GM12892 (cell line): ENCODE results near the gene KIAA0040.
"Not testable (repeated sequence)": the region's sequence is repeated elsewhere in the genome, so short reads cannot be mapped to it uniquely, and the experiment has no call there.

Experiments used
- POLR2A ChIP-seq: IDR thresholded peaks from 2 replicates; pipeline ENCODE4 v1.6.1; 2011; ENCODE audit warnings: low read depth, low read length, control low read depth
- POLR2AphosphoS5 ChIP-seq: IDR thresholded peaks from 2 replicates; pipeline ENCODE4 v1.6.1; 2011; ENCODE audit warnings: low read depth, low read length, control low read depth
- TAF1 ChIP-seq: IDR thresholded peaks from 2 replicates; pipeline ENCODE4 v1.6.1; 2011; ENCODE audit warnings: low read depth, mild to moderate bottlenecking, control low read depth, low read length, borderline replicate concordance

DNA sequence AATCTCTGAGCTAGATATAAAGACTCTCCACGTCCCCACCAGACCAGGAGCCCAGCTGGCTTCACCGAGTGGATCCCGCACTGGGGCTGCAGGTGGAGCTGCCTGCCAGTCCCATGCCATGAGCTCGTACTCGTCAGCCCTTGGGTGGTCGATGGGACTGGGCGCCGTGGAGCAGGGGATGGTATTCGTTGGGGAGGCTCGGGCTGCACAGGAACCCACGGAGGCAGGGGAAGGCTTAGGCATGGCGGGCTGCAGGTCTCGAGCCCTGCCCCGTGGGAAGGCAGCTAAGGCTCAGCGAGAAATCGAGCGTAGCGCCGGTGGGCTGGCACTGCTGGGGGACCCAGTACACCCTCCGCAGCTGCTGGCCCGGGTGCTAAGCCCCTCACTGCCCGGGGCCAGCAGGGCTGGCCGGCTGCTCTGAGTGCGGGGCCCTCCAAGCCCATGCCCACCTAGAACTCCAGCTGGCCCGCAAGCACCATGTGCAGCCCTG, 84.2 kb downstream of the KIAA0040 start:
- not testable (repeated sequence) for TF ChIP-seq POLR2AphosphoS5, POLR2A, TAF1
